AG10803 (cell line): ENCODE measurements around the gene IQCB1.
"Not testable (repeated sequence)": the region's sequence is repeated elsewhere in the genome, so short reads cannot be mapped to it uniquely, and the experiment has no call there.

ENCODE experiments used
- DNase-seq: peaks from one replicate; pipeline ENCODE4 v3.0.0; 2010; ENCODE audit warnings: low read depth
- H3K4me3 ChIP-seq: 2 replicates; pipeline ENCODE4 v1.5.1; 2011; ENCODE audit warnings: mild to moderate bottlenecking, low read length, control low read depth
- CTCF ChIP-seq: conservative IDR thresholded peaks from 2 replicates; pipeline ENCODE4 v1.5.1; 2011; ENCODE audit warnings: mild to moderate bottlenecking, low read length, control low read depth, inconsistent platforms

Gene IQCB1

GRCh38 chr3:121803771-121804320, 31.0 kb downstream of the IQCB1 start:
- no peak for TF ChIP-seq CTCF
- H3K4me3 ChIP-seq = no peak overlapping the region
- no peak for DNase-seq

DNA sequence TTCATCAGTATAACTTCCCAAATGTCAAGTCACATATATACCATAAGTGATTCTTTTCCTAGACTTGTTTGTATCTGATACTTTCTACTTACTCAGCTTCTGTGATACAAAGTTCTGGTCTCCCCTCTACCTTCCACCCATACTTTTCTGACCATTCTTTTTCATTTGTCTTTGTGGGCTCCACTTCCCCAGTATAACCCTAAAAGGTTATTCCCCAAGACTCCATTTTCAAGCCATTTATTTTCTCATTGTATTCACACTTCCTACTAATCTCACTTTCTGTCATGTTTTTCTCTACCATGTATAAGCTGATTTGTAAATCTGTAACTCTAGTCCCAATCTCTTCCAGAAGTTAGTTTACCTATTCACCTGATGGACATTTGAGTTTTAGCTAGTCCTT, 34.0 kb downstream of the IQCB1 start:
- TF ChIP-seq CTCF = no peak
- H3K4me3 ChIP-seq = no peak overlapping the region
- no peak for DNase-seq

DNA sequence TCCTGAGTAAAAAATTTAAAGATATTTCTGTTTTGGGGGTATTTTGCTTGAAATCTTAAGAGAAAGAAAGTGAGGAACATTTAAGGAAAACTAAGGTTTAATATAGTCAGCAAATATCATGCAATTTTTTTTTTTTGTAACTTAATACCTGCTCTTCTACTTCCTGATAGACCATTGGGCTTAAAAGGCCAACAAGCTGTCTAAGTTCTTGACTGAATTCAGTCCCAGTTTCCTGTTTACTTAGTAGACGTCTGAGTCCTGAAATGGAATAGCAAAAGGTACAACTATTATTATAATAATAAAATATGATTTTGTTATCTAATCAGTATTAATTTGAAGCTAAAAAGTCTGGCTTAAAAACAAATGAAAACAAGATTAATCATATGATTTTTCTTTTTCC, 37.9 kb downstream of the IQCB1 start:
- no peak overlapping the region for H3K4me3 ChIP-seq
- no peak for TF ChIP-seq CTCF
- DNase-seq = no peak

DNA sequence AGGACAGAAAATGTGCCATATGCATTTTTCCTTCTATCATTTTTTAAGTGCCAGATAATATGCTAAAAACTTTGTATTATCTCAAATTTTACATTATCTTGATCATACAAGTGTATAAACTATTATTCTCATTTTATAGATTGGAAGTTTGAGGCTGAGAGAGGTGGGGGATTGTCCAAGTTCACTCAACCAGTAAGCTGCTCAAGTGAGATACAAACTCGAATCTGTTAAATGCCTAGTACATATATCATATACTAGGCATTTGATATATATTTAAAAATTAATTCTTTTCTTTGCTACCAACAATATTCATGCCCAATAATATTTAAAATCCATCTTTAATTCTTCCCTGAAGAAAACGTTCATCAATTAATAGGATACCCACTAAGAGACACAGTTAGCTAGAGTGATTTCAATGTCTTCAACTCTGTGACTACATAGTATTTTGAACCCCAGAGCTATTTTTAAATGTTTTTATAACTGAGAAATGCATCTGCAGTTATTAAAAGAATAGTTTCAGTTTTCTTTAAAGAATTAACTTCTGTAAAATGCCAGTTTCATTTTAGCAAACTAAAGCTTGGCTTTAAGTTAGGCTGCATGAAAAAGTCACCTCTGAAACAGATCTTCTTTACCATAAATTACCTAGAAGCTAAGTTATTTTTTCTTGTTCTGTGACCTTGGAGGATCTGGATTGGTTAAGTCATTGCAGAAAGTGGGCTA, 40.4 kb downstream of the IQCB1 start:
- TF ChIP-seq CTCF = no peak
- H3K4me3 ChIP-seq = no peak overlapping the region
- no peak for DNase-seq

DNA sequence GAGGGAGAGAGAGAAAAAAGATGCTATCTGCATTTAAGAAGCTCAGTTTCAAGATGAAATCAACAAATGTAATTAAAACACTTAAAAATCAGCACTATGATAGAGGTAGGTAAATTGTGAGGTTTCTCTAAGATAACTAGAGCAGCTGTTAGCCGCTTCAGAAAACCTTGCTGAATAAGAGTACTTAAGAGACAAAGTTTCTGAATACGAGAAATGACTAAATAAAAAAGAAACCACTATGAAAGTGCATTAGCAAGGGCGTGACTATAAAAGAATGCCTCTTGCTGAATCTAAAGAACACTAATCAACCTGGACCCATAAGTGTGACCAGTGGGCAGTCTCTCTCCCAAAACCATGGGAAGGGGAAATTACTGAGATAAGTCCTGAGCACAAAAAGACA, 41.8 kb downstream of the IQCB1 start:
- no peak for DNase-seq
- no peak overlapping the region for H3K4me3 ChIP-seq
- TF ChIP-seq CTCF = no peak

DNA sequence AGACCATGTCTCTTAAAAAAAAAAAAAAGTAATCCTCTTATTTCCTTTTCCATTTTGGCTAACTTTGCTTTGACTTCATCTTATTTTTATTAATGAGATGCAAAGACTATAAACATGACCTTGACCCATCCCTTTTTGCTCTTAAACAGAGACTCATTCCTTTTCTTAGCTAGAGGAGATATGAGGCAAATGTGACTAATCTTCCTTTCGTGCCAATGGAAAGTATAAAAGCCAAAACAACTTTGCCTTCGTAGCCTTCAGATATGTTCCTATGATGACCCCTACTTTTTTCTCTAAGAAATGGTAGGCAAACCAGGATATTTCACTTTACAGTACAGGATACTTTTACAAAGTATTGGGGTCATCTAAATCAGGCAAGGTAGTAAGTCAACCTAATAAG, 48.4 kb downstream of the IQCB1 start:
- no peak overlapping the region for H3K4me3 ChIP-seq
- no peak for DNase-seq
- no peak for TF ChIP-seq CTCF

DNA sequence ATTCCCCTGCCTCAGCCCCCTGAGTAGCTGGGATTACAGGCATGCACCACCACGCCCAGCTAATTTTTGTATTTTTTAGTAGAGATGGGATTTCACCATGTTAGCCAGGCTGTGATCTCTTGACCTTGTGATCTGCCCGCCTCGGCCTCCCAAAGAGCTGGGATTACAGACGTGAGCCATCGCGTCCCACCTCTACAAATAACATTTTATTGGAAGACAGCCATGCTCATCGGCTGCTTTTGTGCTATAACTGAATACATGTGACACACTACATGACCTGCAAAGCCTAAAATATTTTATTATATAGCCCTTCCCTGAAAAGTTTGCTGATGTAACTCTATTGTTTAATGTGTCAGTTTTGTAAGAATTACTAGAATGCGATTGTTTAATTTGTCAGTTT, 52.1 kb downstream of the IQCB1 start:
- not testable (repeated sequence) for H3K4me3 ChIP-seq, DNase-seq
